Measurements from ENCODE around the gene TLDC2. TPM values are rescaled to one million over a fixed set of nuclear protein-coding genes. Genes with fewer than 3 reads are reported as not detected.

Gene TLDC2
- total and polyA plus RNA-seq, 12 donors, result 0.10 to 0.33 (median 0.26) TPM; not detected in 8

- peaks cover 67 to 83% of the 10 kb centered on the region in 2 donors for H3K4me1 ChIP-seq (replicated peaks in 1 of 2)
- H3K27ac ChIP-seq, result peak overlapping the region; percentile 28 to 96 (median 89)
- 14 to 29% (median 24%) methylated on average over 2 to 11 of the region's 11 CpGs for WGBS, 4 donors
- intact Hi-C loops (cut with DNase I), result no loop called here
- TF ChIP-seq POLR2A (IDR thresholded peaks at IDR 0.05), result peak in 1 of 2 donors; percentile 10
- TF ChIP-seq CTCF (IDR thresholded peaks at IDR 0.05), result peak; percentile 15 to 69 (median 50)
- peak; percentile 54 to 86 (median 77) for DNase-seq
- no peaks in the 10 kb centered on the region for H3K27me3 ChIP-seq
- peaks cover 0 to 32% of the 10 kb centered on the region in 2 donors for H3K36me3 ChIP-seq (replicated peaks in 1 of 2)
- H3K4me3 ChIP-seq, result no peak overlapping the region
- no peaks in the 10 kb centered on the region for H3K9me3 ChIP-seq (replicated peaks in 1 of 3)
Observed at GRCh38 chr20:36830791-36831691, 44.9 kb upstream of the TLDC2 start.

- Histone ChIP-seq H3K9me3 (replicated peaks in 1 of 3) (no peaks in the 10 kb centered on the region), H3K27ac (peak overlapping the region; percentile 75 to 96 (median 89)), H3K36me3 (replicated peaks in 1 of 2) (peaks cover 0 to 26% of the 10 kb centered on the region in 2 donors), H3K4me1 (replicated peaks in 1 of 2) (peaks cover 75 to 88% of the 10 kb centered on the region in 2 donors), H3K27me3 (no peaks in the 10 kb centered on the region), H3K4me3 (no peak overlapping the region)
- WGBS, 4 donors, result 39 to 43% (median 42%) methylated on average over 6 to 7 of the region's 7 CpGs
- intact Hi-C loops (cut with DNase I), result no loop called here
- TF ChIP-seq CTCF (IDR thresholded peaks at IDR 0.05), result no peak
- DNase-seq, result no peak
Observed at GRCh38 chr20:36832791-36833190, 43.1 kb upstream of the TLDC2 start.

- Histone ChIP-seq H3K9me3 (replicated peaks in 1 of 3) (no peaks in the 10 kb centered on the region), H3K36me3 (replicated peaks in 1 of 2) (peaks cover 0 to 24% of the 10 kb centered on the region in 2 donors), H3K4me1 (replicated peaks in 1 of 2) (peaks cover 69 to 82% of the 10 kb centered on the region in 2 donors), H3K4me3 (no peak overlapping the region), H3K27me3 (no peaks in the 10 kb centered on the region), H3K27ac (peak overlapping the region; percentile 75 to 96 (median 89))
- WGBS, 4 donors, result 38 to 48% (median 43%) methylated on average over 13 to 19 of the region's 19 CpGs
- TF ChIP-seq POLR2A (IDR thresholded peaks at IDR 0.05) (no peak), CTCF (IDR thresholded peaks at IDR 0.05) (no peak)
- intact Hi-C loops (cut with DNase I), result no loop called here
- DNase-seq, result peak in 2 of 7 donors; percentile 55 to 66
Observed at GRCh38 chr20:36833275-36834020, 42.5 kb upstream of the TLDC2 start.

- intact Hi-C loops (cut with DNase I), result no loop called here
- H3K9me3 ChIP-seq (replicated peaks in 1 of 3), result no peaks in the 10 kb centered on the region
Observed at GRCh38 chr20:36835025-36835424, 40.9 kb upstream of the TLDC2 start.

More at GRCh38 chr20:36835025-36835424, 40.9 kb upstream of the TLDC2 start:
- H3K4me3 ChIP-seq, result peak overlapping the region in 1 of 4 donors; percentile 39
- H3K27ac ChIP-seq, result peak overlapping the region; percentile 75 to 96 (median 89)
- TF ChIP-seq CTCF (IDR thresholded peaks at IDR 0.05) (no peak), POLR2A (IDR thresholded peaks at IDR 0.05) (no peak)
- peak; percentile 58 to 82 (median 78) for DNase-seq
- peaks cover 68% of the 10 kb centered on the region in 2 donors for H3K4me1 ChIP-seq (replicated peaks in 1 of 2)
- H3K27me3 ChIP-seq, result no peaks in the 10 kb centered on the region
- 31 to 45% (median 35%) methylated on average over 3 to 5 of the region's 5 CpGs for WGBS, 4 donors
- H3K36me3 ChIP-seq (replicated peaks in 1 of 2), result peaks cover 0 to 23% of the 10 kb centered on the region in 2 donors
